GM10248 (cell line): ENCODE measurements around the gene PI16.

Source experiments
- CTCF ChIA-PET: fragments of 300-600 bp; sonication (Branson Sonifier 250); formaldehyde crosslinking; extraction: SDS; loops from one replicate; lab custom pipeline; 2021; ENCODE audit warnings: antibody characterized with exemption; lab: Yijun Ruan, JAX
- POLR2A ChIA-PET: fragments of 350-650 bp; sonication (Branson Sonifier 250); formaldehyde crosslinking; extraction: SDS; loops from one replicate; lab custom pipeline; 2020; ENCODE audit warnings: antibody characterized with exemption; lab: Yijun Ruan, JAX
- DNase-seq: peaks from one replicate; pipeline ENCODE4 v3.0.0; 2012; ENCODE audit errors: extremely low spot score
- CTCF ChIP-seq: IDR thresholded peaks from 2 replicates; pipeline ENCODE4 v1.5.1; 2012; ENCODE audit warnings: mild to moderate bottlenecking, low read depth; ENCODE audit errors: extremely low read depth, missing control alignments, control extremely low read depth

PI16 gene

GRCh38 chr6:36971921-36972673 lies 17.6 kb downstream of the PI16 start:
- no peak for TF ChIP-seq CTCF
- ChIA-PET CTCF (interaction anchor here (1.2 to 2.8 kb wide), 4 partner anchors 9 to 91 kb away, joined by 3 to 7 read pairs (median 6); no protein-coding TSS in a partner anchor), POLR2A (interaction anchor here (0.7 kb wide), 1 partner anchor 388 kb away, joined by 7 read pairs; no protein-coding TSS in a partner anchor)

GRCh38 chr6:36973190-36973589 lies 18.7 kb downstream of the PI16 start:
- ChIA-PET CTCF (interaction anchor here (1.2 to 2.8 kb wide), 2 partner anchors 10 to 92 kb away, joined by 3 to 7 read pairs; no protein-coding TSS in a partner anchor), POLR2A (no interaction called here)
- no peak for DNase-seq
- TF ChIP-seq CTCF, result no peak

More at GRCh38 chr6:36971921-36972673, 17.6 kb downstream of the PI16 start:
- no peak for DNase-seq

- DNase-seq, result no peak
- ChIA-PET POLR2A (no interaction called here), CTCF (interaction anchor here (2.8 kb wide), 1 partner anchor 10 kb away, joined by 7 read pairs; no protein-coding TSS in a partner anchor)
- TF ChIP-seq CTCF, result no peak
Measured at GRCh38 chr6:36973647-36974046, 19.1 kb downstream of the PI16 start.

- POLR2A ChIA-PET, result interaction anchor here (0.6 kb wide), 1 partner anchor 369 kb away, joined by 3 read pairs; no protein-coding TSS in a partner anchor
- TF ChIP-seq CTCF, result no peak
- CTCF ChIA-PET, result interaction anchor here (0.6 to 3.0 kb wide), 9 partner anchors 9 to 124 kb away, joined by 3 to 32 read pairs (median 4); partner anchors contain the start of gene MTCH1
- DNase-seq, result no peak
Measured at GRCh38 chr6:36975231-36976006, 20.9 kb downstream of the PI16 start.

- DNase-seq, result no peak
- TF ChIP-seq CTCF, result no peak
- ChIA-PET CTCF (interaction anchor here (1.1 to 3.0 kb wide), 8 partner anchors 10 to 125 kb away, joined by 3 to 32 read pairs (median 4); no protein-coding TSS in a partner anchor), POLR2A (no interaction called here)
Measured at GRCh38 chr6:36976007-36976264, 21.4 kb downstream of the PI16 start.

- ChIA-PET POLR2A (no interaction called here), CTCF (interaction anchor here (1.0 to 3.0 kb wide), 10 partner anchors 10 to 234 kb away, joined by 3 to 32 read pairs (median 4); no protein-coding TSS in a partner anchor)
- DNase-seq, result no peak
- no peak for TF ChIP-seq CTCF
Measured at GRCh38 chr6:36976509-36976908, 22.0 kb downstream of the PI16 start.
